Suprapubic skin (tissue), 4 donors: ENCODE data around the gene NLN. TPM values are rescaled to one million over a fixed set of nuclear protein-coding genes. Genes with fewer than 3 reads are reported as not detected.

ENCODE experiments used
- DNase-seq, 2 donors: peaks; one replicate each; pipeline ENCODE4 v3.0.0-alpha.2; 2019; ENCODE audit warnings: low spot score in 2 of 2
- H3K27ac ChIP-seq: fragments of 200-600 bp; sonication (generic); one replicate; pipeline ENCODE4 v1.5.1; 2019
- H3K27me3 ChIP-seq: fragments of 200-600 bp; sonication (generic); one replicate; pipeline ENCODE4 v1.5.1; 2019
- H3K36me3 ChIP-seq: fragments of 200-600 bp; sonication (generic); one replicate; pipeline ENCODE4 v1.5.1; 2019
- H3K4me1 ChIP-seq: fragments of 200-600 bp; sonication (generic); one replicate; pipeline ENCODE4 v1.5.1; 2019
- H3K4me3 ChIP-seq: fragments of 200-600 bp; sonication (generic); one replicate; pipeline ENCODE4 v1.5.1; 2019; ENCODE audit warnings: mild to moderate bottlenecking
- H3K9me3 ChIP-seq: fragments of 200-600 bp; sonication (generic); one replicate; pipeline ENCODE4 v1.5.1; 2019
- CTCF ChIP-seq, 2 donors: fragments of 200-600 bp in 1 of 2; fragments of 450-650 bp in 1 of 2; sonication (generic) in 1 of 2; IDR thresholded peaks; one replicate each; pipeline ENCODE4 v1.5.1; 2016 to 2019; ENCODE audit warnings: antibody characterized with exemption in 2 of 2, mild to moderate bottlenecking in 1 of 2, moderate library complexity in 1 of 2
- EP300 ChIP-seq: sonication (generic); formaldehyde crosslinking; IDR thresholded peaks from one replicate; pipeline ENCODE4 v1.6.1; 2017; ENCODE audit warnings: antibody characterized with exemption
- POLR2A ChIP-seq, 2 donors: fragments of 450-650 bp; IDR thresholded peaks; one replicate each; pipeline ENCODE4 v1.6.1; 2017; ENCODE audit warnings: antibody characterized with exemption in 2 of 2, mild to moderate bottlenecking in 2 of 2, moderate library complexity in 2 of 2
- POLR2AphosphoS5 ChIP-seq, 3 donors: sonication (generic); formaldehyde crosslinking; IDR thresholded peaks; one replicate each; pipeline ENCODE4 v1.6.1; 2017; ENCODE audit warnings: antibody characterized with exemption in 3 of 3
- WGBS: methylation state at CpG from one replicate; pipeline ENCODE4 v1.1.5; 2018; 5-methylcytosine and 5-hydroxymethylcytosine counted together
- total RNA-seq, 4 donors: library from RNA; depleted of rRNA; stranded (reverse); fragments of >200 nt; gene quantifications; one replicate each; pipeline ENCODE4 v1.1.0, GENCODE V29; 2016

The NLN gene
- total RNA-seq, 4 donors from 2014 or later = 6.4 to 17.9 (median 14.0) TPM

DNA sequence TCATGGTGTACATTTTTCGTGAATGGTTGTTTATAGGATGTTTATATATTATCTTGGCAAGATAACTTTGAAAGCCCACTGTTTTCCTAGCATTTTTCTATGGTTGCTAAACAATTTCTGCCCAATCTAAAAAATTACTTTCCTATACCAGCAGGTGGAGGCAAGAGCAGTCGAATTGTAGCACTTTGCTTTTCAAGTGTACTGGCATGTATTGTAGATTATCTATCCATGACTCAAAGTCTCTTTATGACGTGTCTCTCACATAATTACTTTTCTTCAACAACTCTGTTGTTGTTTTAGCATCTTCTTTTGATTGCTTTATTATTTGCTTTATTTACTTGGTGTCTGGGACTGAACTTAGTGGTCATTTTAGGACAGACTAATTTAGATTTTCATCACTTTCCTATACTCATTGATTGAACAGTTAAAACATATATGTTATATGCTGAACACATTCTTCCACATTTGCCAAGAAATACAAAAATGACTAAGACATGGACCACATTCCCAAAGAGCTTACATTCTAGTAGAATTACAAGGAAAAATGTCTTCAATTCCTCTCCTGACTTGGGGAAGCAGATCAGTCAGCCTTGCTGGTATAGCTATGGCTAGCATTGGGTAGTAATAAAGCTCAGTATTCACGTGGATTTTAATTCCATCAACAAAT, 20.7 kb downstream of the NLN start:
- DNase-seq = no peak
- Histone ChIP-seq H3K36me3 (no peaks in the 10 kb centered on the region), H3K4me1 (peaks cover 3% of the 10 kb centered on the region), H3K27ac (no peak overlapping the region), H3K9me3 (no peaks in the 10 kb centered on the region), H3K27me3 (no peaks in the 10 kb centered on the region), H3K4me3 (no peak overlapping the region)
- no peak for TF ChIP-seq POLR2AphosphoS5 (IDR thresholded peaks at IDR 0.05)
- TF ChIP-seq EP300 = no peak
- no peak for TF ChIP-seq POLR2A (IDR thresholded peaks at IDR 0.05)
- peak; percentile 51 to 55 for TF ChIP-seq CTCF (IDR thresholded peaks at IDR 0.05)
- WGBS = 35% methylated on average over 4 of the region's 4 CpGs

DNA sequence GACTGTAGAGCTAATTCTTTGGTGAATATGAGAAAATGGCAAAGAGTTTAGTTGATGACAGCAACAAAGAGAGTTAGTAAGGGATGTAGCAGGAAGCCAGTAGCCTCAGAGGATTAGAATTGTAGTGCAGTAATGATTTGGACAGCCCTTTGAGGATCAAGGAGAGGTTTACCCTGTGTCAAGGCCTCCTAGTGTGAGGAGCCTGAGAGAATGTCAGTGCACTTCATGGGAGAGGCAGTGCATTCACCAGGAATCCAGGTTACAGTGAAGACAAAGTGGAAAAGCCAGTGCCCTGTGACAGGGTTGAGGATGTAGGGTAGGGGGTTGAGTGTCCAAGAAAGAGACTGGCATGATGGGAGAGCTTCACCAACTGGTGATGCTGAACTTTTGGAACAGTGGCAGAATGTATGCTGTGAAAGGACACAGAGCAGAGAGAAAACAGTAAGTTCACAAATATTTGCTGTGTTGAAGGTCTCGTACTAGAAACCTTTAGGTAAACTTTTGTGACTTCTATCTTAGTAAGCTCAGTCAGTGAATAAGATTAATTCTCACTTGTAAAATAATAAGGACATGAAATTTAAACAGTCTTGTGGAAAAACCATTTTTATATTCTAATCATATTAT, 27.3 kb downstream of the NLN start:
- TF ChIP-seq POLR2AphosphoS5 (IDR thresholded peaks at IDR 0.05) (no peak), CTCF (IDR thresholded peaks at IDR 0.05) (no peak), POLR2A (IDR thresholded peaks at IDR 0.05) (no peak), EP300 (no peak)
- WGBS = 83% methylated on average over 1 of the region's 1 CpG
- DNase-seq = no peak

DNA sequence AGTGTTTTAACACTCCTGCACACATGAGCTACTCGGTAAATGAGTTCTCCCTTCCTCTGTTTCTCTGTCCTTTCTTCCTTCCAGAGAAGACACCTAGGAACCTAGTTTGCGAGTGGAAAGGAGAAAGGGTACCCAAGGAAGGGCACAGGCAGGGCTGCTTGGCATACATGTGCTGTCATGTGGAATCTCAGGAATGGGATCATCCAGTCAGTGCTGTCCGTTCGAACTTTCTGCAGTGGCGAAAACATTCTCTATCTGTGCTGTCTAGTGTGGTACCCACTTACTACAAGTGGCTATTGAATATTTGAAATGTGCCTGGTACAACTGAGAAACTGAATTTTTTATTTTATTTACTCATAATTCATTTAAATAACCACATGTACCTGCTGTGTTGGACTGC, 28.0 kb downstream of the NLN start:
- H3K4me1 ChIP-seq = no peaks in the 10 kb centered on the region
- H3K36me3 ChIP-seq = no peaks in the 10 kb centered on the region
- H3K27ac ChIP-seq = no peak overlapping the region
- DNase-seq = no peak
- no peaks in the 10 kb centered on the region for H3K9me3 ChIP-seq
- no peak overlapping the region for H3K4me3 ChIP-seq
- 84% methylated on average over 5 of the region's 5 CpGs for WGBS
- H3K27me3 ChIP-seq = no peaks in the 10 kb centered on the region
- TF ChIP-seq EP300 = no peak
- TF ChIP-seq CTCF (IDR thresholded peaks at IDR 0.05) = no peak
- no peak for TF ChIP-seq POLR2AphosphoS5 (IDR thresholded peaks at IDR 0.05)
- TF ChIP-seq POLR2A (IDR thresholded peaks at IDR 0.05) = no peak

More for the DNA sequence above, 27.3 kb downstream of the NLN start:
- H3K27me3 ChIP-seq = no peaks in the 10 kb centered on the region
- H3K4me1 ChIP-seq = no peaks in the 10 kb centered on the region
- H3K9me3 ChIP-seq = no peaks in the 10 kb centered on the region
- no peaks in the 10 kb centered on the region for H3K36me3 ChIP-seq
- H3K4me3 ChIP-seq = no peak overlapping the region
- H3K27ac ChIP-seq = no peak overlapping the region

- 73% methylated on average over 2 of the region's 2 CpGs for WGBS
- Histone ChIP-seq H3K4me1 (no peaks in the 10 kb centered on the region), H3K27ac (no peak overlapping the region), H3K36me3 (no peaks in the 10 kb centered on the region), H3K4me3 (no peak overlapping the region), H3K9me3 (no peaks in the 10 kb centered on the region), H3K27me3 (no peaks in the 10 kb centered on the region)
- no peak for DNase-seq
- TF ChIP-seq CTCF (IDR thresholded peaks at IDR 0.05) = no peak
- TF ChIP-seq POLR2AphosphoS5 (IDR thresholded peaks at IDR 0.05) = no peak
- no peak for TF ChIP-seq POLR2A (IDR thresholded peaks at IDR 0.05)
- no peak for TF ChIP-seq EP300
These were observed 28.9 kb downstream of the NLN start for GRCh38 chr5:65750938-65751337.

DNA sequence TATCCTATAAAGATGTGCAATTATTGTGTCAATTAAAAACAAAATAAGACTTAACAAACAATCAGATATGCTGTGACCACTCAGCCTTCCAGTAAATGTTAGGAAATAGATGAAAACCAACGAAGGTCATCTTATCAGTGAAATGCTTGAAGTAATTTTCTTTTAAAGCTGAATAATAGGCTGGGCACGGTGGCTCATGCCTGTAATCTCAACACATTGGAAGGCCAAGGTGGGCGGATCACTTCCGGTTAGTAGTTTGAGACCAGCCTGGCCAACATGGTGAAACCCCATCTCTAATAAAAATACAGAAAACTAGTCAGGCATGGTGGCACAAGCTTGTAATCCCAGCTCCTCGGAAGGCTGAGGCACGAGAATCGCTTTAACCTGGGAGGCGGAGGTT, 31.2 kb downstream of the NLN start:
- Histone ChIP-seq H3K9me3 (no peaks in the 10 kb centered on the region), H3K4me1 (no peaks in the 10 kb centered on the region), H3K4me3 (no peak overlapping the region), H3K27me3 (no peaks in the 10 kb centered on the region), H3K36me3 (no peaks in the 10 kb centered on the region), H3K27ac (no peak overlapping the region)
- 90% methylated on average over 8 of the region's 8 CpGs for WGBS
- no peak for DNase-seq
- TF ChIP-seq CTCF (IDR thresholded peaks at IDR 0.05) (no peak), POLR2AphosphoS5 (IDR thresholded peaks at IDR 0.05) (no peak), POLR2A (IDR thresholded peaks at IDR 0.05) (no peak), EP300 (no peak)
